CD4-positive, alpha-beta memory T cell (primary cell): ENCODE measurements around the gene CCDC78. TPM values are rescaled to one million over a fixed set of nuclear protein-coding genes. Genes with fewer than 3 reads are reported as not detected.

ENCODE experiments used
- CTCF ChIA-PET: fragments of 350-600 bp; sonication (Branson Sonifier 250); formaldehyde crosslinking; loops from one replicate; lab custom pipeline; 2021; ENCODE audit warnings: inconsistent platforms; ENCODE audit not compliant: partially characterized antibody; lab: Charles Lee
- POLR2A ChIA-PET: fragments of 350-600 bp; sonication (Branson Sonifier 250); formaldehyde crosslinking; loops from one replicate; lab custom pipeline; 2021; ENCODE audit not compliant: partially characterized antibody; lab: Charles Lee
- DNase-seq, 5 donors: peaks; one replicate each; pipeline versions ENCODE4 v3.0.0 to v3.0.0-alpha.2; 2020 to 2022; ENCODE audit warnings: mixed read lengths in 1 of 5
- H3K27ac ChIP-seq: one replicate; pipeline ENCODE4 v1.7.0; 2013; ENCODE audit warnings: low read depth, low read length
- H3K27me3 ChIP-seq: 2 replicates; pipeline ENCODE4 v1.7.0; 2013; ENCODE audit warnings: mild to moderate bottlenecking, low read length, moderate library complexity; ENCODE audit not compliant: insufficient read depth
- H3K36me3 ChIP-seq: 2 replicates; pipeline ENCODE4 v1.7.0; 2013; ENCODE audit warnings: mild to moderate bottlenecking, low read length, moderate library complexity; ENCODE audit not compliant: insufficient read depth
- H3K4me1 ChIP-seq: 2 replicates; pipeline ENCODE4 v1.7.0; 2013; ENCODE audit warnings: mild to moderate bottlenecking, low read length, moderate library complexity; ENCODE audit not compliant: insufficient read depth
- H3K4me3 ChIP-seq, 2 donors: one replicate each; pipeline ENCODE4 v1.7.0; 2013; ENCODE audit warnings: low read length in 2 of 2, mild to moderate bottlenecking in 1 of 2
- H3K9me3 ChIP-seq, 2 donors: one replicate each; pipeline ENCODE4 v1.7.0; 2013; ENCODE audit warnings: low read length in 2 of 2, control low read depth in 1 of 2; ENCODE audit not compliant: control insufficient read depth in 1 of 2
- H3K27ac Mint-ChIP-seq, 7 donors: one replicate each; pipeline ENCODE4 v1.8.0; 2020 to 2021; ENCODE audit warnings: mixed read lengths in 7 of 7, mild to moderate bottlenecking in 6 of 7, inconsistent platforms in 3 of 7, moderate library complexity in 3 of 7
- H3K27me3 Mint-ChIP-seq, 2 donors: one replicate each; pipeline ENCODE4 v1.8.0; 2020 to 2021; ENCODE audit warnings: mixed read lengths in 2 of 2
- H3K36me3 Mint-ChIP-seq, 2 donors: one replicate each; pipeline ENCODE4 v1.8.0; 2020 to 2021; ENCODE audit warnings: mixed read lengths in 2 of 2, inconsistent platforms in 1 of 2, mild to moderate bottlenecking in 1 of 2
- H3K4me1 Mint-ChIP-seq, 4 donors: one replicate each; pipeline ENCODE4 v1.8.0; 2020 to 2021; ENCODE audit warnings: mixed read lengths in 4 of 4, mild to moderate bottlenecking in 1 of 4
- H3K4me3 Mint-ChIP-seq, 8 donors: one replicate each; pipeline ENCODE4 v1.8.0; 2020 to 2021; ENCODE audit warnings: mixed read lengths in 8 of 8, mild to moderate bottlenecking in 7 of 8, moderate library complexity in 6 of 8, inconsistent platforms in 3 of 8
- H3K9me3 Mint-ChIP-seq, 8 donors: one replicate each; pipeline ENCODE4 v1.8.0; 2020 to 2021; ENCODE audit warnings: mixed read lengths in 8 of 8, mild to moderate bottlenecking in 5 of 8, inconsistent platforms in 3 of 8, moderate library complexity in 1 of 8
- intact Hi-C: fragments of 100-400 bp; cut with micrococcal nuclease; formaldehyde crosslinking; loops from one replicate; pipeline ENCODE4 v1.15.1; 2023
- polyA plus RNA-seq, 2 donors: library from polyadenylated mRNA; unstranded; fragments of 300-500 nt; fragmentation: Illumina TruSeq; gene quantifications; one replicate each; pipeline ENCODE4 v1.2.3, GENCODE V29; 2021
- total RNA-seq, 2 experiments: library from RNA; stranded (reverse); gene quantifications; one replicate each; pipeline ENCODE4 v1.2.3, GENCODE V29; 2021

CCDC78 gene
- total and polyA plus RNA-seq, 4 experiments from 2014 or later, result 4.5 to 5.1 TPM; not detected in 2

DNA sequence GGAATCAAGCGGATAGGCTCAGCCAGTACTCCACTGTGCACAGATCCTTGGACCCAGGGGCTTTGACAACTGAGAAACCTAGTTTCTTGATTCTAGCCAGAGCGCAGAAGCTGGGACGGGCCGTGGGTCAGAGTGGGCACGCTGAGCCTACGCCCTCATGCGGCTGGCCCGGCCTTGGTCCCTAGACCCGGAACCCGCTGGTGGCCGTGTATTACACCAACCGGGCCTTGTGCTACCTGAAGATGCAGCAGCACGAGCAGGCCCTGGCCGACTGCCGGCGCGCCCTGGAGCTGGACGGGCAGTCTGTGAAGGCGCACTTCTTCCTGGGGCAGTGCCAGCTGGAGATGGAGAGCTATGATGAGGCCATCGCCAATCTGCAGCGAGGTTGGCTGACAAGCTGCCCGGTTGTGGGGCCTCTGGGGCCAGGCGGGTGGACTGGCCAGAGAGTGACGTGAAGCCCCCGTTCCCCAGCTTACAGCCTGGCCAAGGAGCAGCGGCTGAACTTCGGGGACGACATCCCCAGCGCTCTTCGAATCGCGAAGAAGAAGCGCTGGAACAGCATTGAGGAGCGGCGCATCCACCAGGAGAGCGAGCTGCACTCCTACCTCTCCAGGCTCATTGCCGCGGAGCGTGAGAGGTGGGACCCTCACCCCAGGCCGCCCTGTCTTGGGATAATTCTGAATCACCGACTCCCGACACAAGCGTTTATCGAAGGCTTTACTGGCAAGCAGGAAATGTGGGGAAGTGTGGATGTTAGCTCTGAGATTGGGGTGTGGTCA is 45.1 kb downstream of the CCDC78 start:
- CTCF ChIA-PET, result no interaction called here
- intact Hi-C loops, result no loop called here
- POLR2A ChIA-PET, result interaction anchor here (0.9 to 10.2 kb wide), 12 partner anchors 9 to 97 kb away, joined by 3 to 212 read pairs (median 4); partner anchors contain the start of genes ANTKMT, CCDC78, METTL26 and RHOT2

DNA sequence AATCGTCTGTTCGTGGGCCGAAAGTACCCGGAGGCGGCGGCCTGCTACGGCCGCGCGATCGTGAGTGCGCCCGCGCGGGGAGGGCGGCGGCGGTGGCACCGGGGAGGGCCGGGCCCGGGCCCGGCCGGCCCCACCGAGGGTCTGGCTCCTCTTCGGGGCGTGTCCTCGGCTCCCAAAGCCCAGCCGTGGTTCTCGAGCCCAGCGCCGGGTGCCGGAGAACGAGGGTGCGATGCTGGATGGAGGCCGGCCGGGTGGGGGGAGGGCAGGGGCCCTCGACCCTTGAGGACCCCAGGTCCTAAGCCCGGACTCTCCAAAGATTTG is 45.7 kb downstream of the CCDC78 start:
- Mint-ChIP-seq H3K4me1 (peaks cover 5 to 46% (median 32%) of the 10 kb centered on the region in 4 donors), H3K27ac (peak overlapping the region in 3 of 7 donors; percentile 57 to 89 (median 62)), H3K9me3 (peaks cover 0 to 1% (median 0%) of the 10 kb centered on the region in 8 donors), H3K36me3 (peaks cover 4 to 19% of the 10 kb centered on the region in 2 donors), H3K4me3 (peak overlapping the region; percentile 71 to 84 (median 78)), H3K27me3 (no peaks in the 10 kb centered on the region)
- H3K27me3 ChIP-seq, result no peaks in the 10 kb centered on the region
- peaks cover 12% of the 10 kb centered on the region for H3K36me3 ChIP-seq
- intact Hi-C loops, result no loop called here
- peak overlapping the region; percentile 14 to 62 for H3K4me3 ChIP-seq
- peaks cover 51% of the 10 kb centered on the region for H3K4me1 ChIP-seq
- DNase-seq, result no peak
- H3K27ac ChIP-seq, result peak overlapping the region; percentile 70
- ChIA-PET POLR2A (interaction anchor here (0.7 to 10.2 kb wide), 13 partner anchors 9 to 96 kb away, joined by 3 to 212 read pairs (median 5); partner anchors contain the start of genes CCDC78, MCRIP2, METTL26 and RHOT2), CTCF (no interaction called here)
- H3K9me3 ChIP-seq, result no peaks in the 10 kb centered on the region

More for the DNA sequence above, 45.1 kb downstream of the CCDC78 start:
- Histone ChIP-seq H3K4me1 (peaks cover 56% of the 10 kb centered on the region), H3K4me3 (peak overlapping the region; percentile 14 to 62), H3K27ac (peak overlapping the region; percentile 70), H3K9me3 (no peaks in the 10 kb centered on the region), H3K27me3 (no peaks in the 10 kb centered on the region), H3K36me3 (peaks cover 12% of the 10 kb centered on the region)
- peaks cover 4 to 19% of the 10 kb centered on the region in 2 donors for H3K36me3 Mint-ChIP-seq
- no peaks in the 10 kb centered on the region for H3K27me3 Mint-ChIP-seq
- H3K4me3 Mint-ChIP-seq, result peak overlapping the region; percentile 69 to 84 (median 76)
- H3K27ac Mint-ChIP-seq, result peak overlapping the region in 6 of 7 donors; percentile 22 to 89 (median 56)
- peaks cover 0 to 1% (median 0%) of the 10 kb centered on the region in 8 donors for H3K9me3 Mint-ChIP-seq
- DNase-seq, result no peak
- H3K4me1 Mint-ChIP-seq, result peaks cover 5 to 49% (median 33%) of the 10 kb centered on the region in 4 donors

DNA sequence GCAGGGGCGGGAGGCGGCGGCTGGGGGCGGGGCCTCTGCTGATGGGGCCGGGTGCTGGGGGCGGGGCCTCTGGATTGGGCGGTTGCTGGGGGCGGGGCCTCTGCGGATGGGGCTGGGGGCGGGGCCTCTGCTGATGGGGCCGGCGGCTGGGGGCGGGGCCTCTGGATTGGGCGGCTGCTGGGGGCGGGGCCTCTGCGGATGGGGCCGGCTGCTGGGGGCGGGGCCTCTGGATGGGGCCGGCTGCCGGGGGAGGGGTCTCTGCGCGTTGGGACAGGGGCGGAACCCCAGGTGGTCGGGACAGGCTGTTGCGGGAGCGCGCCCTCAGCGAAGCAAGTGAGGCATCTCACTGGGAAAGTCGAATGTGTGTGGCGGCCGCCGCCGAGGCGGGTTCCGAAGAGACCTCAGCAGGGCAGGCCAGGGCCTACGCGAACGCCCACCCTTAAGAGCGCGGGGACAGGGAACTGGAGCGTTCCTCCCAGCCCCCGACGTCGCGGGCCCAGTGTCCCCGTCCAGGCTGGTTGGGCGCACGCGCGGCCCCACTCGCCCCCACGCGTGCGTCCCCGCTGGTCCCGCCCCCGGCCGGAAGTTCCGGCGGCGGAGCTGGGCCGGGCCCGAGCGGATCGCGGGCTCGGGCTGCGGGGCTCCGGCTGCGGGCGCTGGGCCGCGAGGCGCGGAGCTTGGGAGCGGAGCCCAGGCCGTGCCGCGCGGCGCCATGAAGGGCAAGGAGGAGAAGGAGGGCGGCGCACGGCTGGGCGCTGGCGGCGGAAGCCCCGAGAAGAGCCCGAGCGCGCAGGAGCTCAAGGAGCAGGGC is 46.2 kb downstream of the CCDC78 start, which contains the start of gene STUB1:
Gene STUB1, plus strand, starts transcription at position 597 of the 811 bp plus-strand sequence. Its CDS starts 116 bp downstream, at position 713.
- Histone ChIP-seq H3K27me3 (no peaks in the 10 kb centered on the region), H3K9me3 (no peaks in the 10 kb centered on the region), H3K4me3 (peak within 1 kb of the TSS; percentile 14 to 62), H3K4me1 (peaks cover 49% of the 10 kb centered on the region), H3K36me3 (peaks cover 12% of the 10 kb centered on the region), H3K27ac (peak within 1 kb of the TSS; percentile 70)
- Mint-ChIP-seq H3K4me3 (peak within 1 kb of the TSS; percentile 78 to 87 (median 81)), H3K4me1 (peaks cover 5 to 49% (median 34%) of the 10 kb centered on the region in 4 donors), H3K36me3 (peaks cover 4 to 19% of the 10 kb centered on the region in 2 donors), H3K27ac (peak within 1 kb of the TSS; percentile 48 to 92 (median 90)), H3K27me3 (no peaks in the 10 kb centered on the region), H3K9me3 (peaks cover 0 to 1% (median 0%) of the 10 kb centered on the region in 8 donors)
- intact Hi-C loops, result loop anchor here (1.0 to 2.0 kb wide), 3 partner anchors 12 to 91 kb away; partner anchors contain the start of genes METTL26 and RHOT2
- POLR2A ChIA-PET, result interaction anchor here (0.7 to 10.2 kb wide), 14 partner anchors 8 to 96 kb away, joined by 3 to 212 read pairs (median 4); partner anchors contain the start of genes CCDC78, MCRIP2, METTL26 and RHOT2
- DNase-seq, result peak; percentile 80 to 90 (median 83)
- CTCF ChIA-PET, result interaction anchor here (1.6 kb wide), 1 partner anchor 32 kb away, joined by 4 read pairs; no protein-coding TSS in a partner anchor

DNA sequence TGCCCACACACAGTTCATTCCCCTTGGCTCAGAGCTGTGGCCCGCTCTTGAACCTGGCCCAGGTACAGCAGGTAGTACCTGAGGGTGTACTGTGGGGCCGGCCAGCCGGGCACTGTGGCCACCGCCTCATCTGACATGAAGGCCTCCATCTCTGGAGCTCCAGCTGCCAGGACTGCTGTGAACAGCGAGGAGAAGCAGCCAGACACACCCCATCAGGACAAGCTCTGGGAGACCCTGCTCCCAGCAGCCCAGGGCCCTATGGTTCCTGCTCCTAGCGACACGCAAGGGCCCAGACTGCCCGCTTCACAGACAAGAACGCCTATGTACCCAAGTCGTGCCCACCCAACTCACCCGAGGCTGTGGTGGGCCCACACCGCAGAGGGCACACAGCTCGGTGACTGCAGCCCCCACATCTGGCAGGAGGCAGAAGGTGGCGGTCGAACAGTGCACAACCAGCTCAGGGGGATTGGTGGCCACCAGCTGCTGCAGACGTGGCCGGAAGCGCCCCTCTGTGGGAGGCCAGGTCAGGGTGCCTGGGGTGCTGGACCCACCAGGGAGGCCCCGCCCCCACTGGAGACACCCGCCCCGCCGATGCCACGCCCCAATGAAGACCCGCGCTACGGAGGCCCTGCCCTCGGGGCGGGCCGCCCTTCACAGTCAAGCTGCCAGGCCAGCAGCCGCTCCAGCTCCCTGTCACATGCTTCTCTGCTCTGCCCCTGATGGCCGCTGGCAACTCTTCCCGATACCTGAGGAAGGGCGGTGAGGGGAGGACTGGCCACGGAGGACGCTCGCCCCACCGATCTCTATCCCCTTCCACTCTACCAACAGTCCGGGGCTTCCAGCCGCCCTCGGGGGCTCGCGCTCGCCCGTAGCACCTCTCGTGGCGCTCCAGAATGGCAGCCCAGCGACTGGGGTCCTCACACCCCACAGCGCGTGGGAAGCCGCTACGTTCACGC is 47.1 kb downstream of the CCDC78 start:
- H3K4me3 ChIP-seq, result peak overlapping the region in 1 of 2 donors; percentile 57
- H3K36me3 Mint-ChIP-seq, result peaks cover 4 to 17% of the 10 kb centered on the region in 2 donors
- peak overlapping the region; percentile 50 for H3K27ac ChIP-seq
- H3K4me1 Mint-ChIP-seq, result peaks cover 5 to 51% (median 34%) of the 10 kb centered on the region in 4 donors
- peaks cover 0 to 1% (median 0%) of the 10 kb centered on the region in 8 donors for H3K9me3 Mint-ChIP-seq
- peak overlapping the region; percentile 71 to 82 (median 80) for H3K4me3 Mint-ChIP-seq
- no peaks in the 10 kb centered on the region for H3K27me3 Mint-ChIP-seq
- H3K27ac Mint-ChIP-seq, result peak overlapping the region; percentile 65 to 91 (median 81)
- peaks cover 12% of the 10 kb centered on the region for H3K36me3 ChIP-seq
- intact Hi-C loops, result loop anchor here (1.0 to 2.0 kb wide), 3 partner anchors 11 to 90 kb away; partner anchors contain the start of genes METTL26 and RHOT2
- peak in 3 of 5 donors; percentile 44 to 64 (median 51) for DNase-seq
- POLR2A ChIA-PET, result interaction anchor here (1.0 to 10.2 kb wide), 5 partner anchors 11 to 42 kb away, joined by 3 to 212 read pairs (median 14); partner anchors contain the start of genes METTL26, RHOT2, WDR24 and WDR90
- H3K4me1 ChIP-seq, result peaks cover 49% of the 10 kb centered on the region
- CTCF ChIA-PET, result interaction anchor here (1.3 to 1.6 kb wide), 2 partner anchors 11 to 33 kb away, joined by 4 to 5 read pairs; partner anchors contain the start of gene RHOT2
- no peaks in the 10 kb centered on the region for H3K9me3 ChIP-seq
- H3K27me3 ChIP-seq, result no peaks in the 10 kb centered on the region

DNA sequence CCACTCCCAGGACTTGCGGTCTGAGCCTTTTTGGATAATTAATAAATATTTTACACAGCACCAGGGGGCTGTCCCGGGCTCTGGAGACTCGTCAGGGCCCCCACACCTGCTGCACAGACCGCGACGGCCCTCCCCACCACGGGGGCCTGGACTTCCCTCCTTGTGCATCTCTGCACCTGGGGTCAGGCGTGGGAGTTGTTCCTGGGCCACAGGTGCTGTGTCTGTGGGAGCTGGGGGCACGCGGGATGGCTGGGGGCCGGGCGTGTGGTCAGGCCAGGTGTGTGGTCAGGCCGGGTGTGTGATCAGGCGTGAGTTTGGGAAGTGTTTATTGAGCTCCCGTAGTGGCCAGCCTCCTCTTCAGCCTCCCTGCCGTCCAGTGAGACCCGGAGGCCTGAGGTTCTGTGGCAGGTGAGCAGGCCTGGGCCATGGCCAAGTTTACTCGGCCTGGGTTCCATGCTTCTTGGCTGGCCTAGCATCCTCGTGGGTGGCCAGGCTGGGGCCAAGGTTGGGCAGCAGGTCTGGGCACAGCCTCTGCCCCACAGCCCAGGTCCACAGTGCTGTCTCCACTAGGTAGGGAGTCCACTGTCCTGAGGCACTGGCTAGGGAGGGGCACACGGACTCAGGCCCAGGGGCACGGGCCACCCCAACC is 47.9 kb downstream of the CCDC78 start:
- ChIA-PET CTCF (interaction anchor here (1.3 to 1.6 kb wide), 2 partner anchors 10 to 34 kb away, joined by 4 to 5 read pairs; partner anchors contain the start of gene RHOT2), POLR2A (interaction anchor here (1.0 to 10.2 kb wide), 3 partner anchors 11 to 30 kb away, joined by 3 to 212 read pairs (median 89); partner anchors contain the start of genes RHOT2 and WDR24)
- Mint-ChIP-seq H3K4me1 (peaks cover 5 to 48% (median 33%) of the 10 kb centered on the region in 4 donors), H3K9me3 (peaks cover 0 to 1% (median 0%) of the 10 kb centered on the region in 8 donors), H3K36me3 (peaks cover 4 to 19% of the 10 kb centered on the region in 2 donors), H3K4me3 (peak overlapping the region in 5 of 8 donors; percentile 76 to 82 (median 80)), H3K27ac (peak overlapping the region in 1 of 7 donors; percentile 83), H3K27me3 (no peaks in the 10 kb centered on the region)
- Histone ChIP-seq H3K4me3 (no peak overlapping the region), H3K27me3 (no peaks in the 10 kb centered on the region), H3K27ac (no peak overlapping the region), H3K4me1 (peaks cover 45% of the 10 kb centered on the region), H3K36me3 (peaks cover 12% of the 10 kb centered on the region), H3K9me3 (no peaks in the 10 kb centered on the region)
- no peak for DNase-seq
- intact Hi-C loops, result loop anchor here (2.0 kb wide), 2 partner anchors 42 to 90 kb away; partner anchors contain the start of gene METTL26
